SK-MEL-5 (cell line): ENCODE results near the gene FAM200A. TPM values are rescaled to one million over a fixed set of nuclear protein-coding genes. Genes with fewer than 3 reads are reported as not detected.
A peak's percentile ranks its signal among the peaks of the same experiment; 100 is the strongest.
"Not testable (repeated sequence)": the region's sequence is repeated elsewhere in the genome, so short reads cannot be mapped to it uniquely, and the experiment has no call there.

Source experiments
- DNase-seq: peaks from one replicate; pipeline ENCODE4 v3.0.0-alpha.2; 2016; ENCODE audit warnings: low read depth, low spot score
- in situ Hi-C: cut with HindIII; loops from 2 replicates; pipeline ENCODE4 v1.10.0; 2016; ENCODE audit warnings: low sequenced_read_pairs, high pct_unique_total_duplicates, low pct_unique_long_range_greater_than_20kb
- total RNA-seq: library from RNA; depleted of rRNA; stranded (reverse); fragments of >200 nt; shearing (Covaris generic); gene quantifications from 2 replicates; pipeline ENCODE4 v1.2.3, GENCODE V29; 2014

The FAM200A gene
- total RNA-seq, 1 experiment from 2014 or later: 19.5 TPM

- in situ Hi-C loops: no loop called here
Measured at GRCh38 chr7:99562114-99562784, 10.3 kb upstream of the FAM200A start.

DNA sequence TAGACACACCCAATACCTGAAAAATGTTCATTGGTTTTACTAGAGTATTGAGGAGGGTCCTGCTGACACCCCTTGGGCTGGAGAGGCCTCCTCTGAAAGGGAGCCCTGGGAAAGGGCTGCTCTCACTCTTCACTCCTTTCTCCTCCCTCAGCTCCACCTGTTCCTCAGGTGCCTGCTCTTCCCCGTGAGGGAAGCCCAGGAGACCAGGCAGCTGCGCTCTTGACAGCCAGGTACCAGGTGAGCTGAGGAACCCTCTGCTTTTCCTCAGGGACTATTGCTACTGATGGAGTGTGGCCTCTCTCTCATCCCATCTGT lies 9.8 kb upstream of the FAM200A start:
- in situ Hi-C loops: no loop called here
- DNase-seq: no peak

More at GRCh38 chr7:99562114-99562784, 10.3 kb upstream of the FAM200A start:
- no peak for DNase-seq

DNA sequence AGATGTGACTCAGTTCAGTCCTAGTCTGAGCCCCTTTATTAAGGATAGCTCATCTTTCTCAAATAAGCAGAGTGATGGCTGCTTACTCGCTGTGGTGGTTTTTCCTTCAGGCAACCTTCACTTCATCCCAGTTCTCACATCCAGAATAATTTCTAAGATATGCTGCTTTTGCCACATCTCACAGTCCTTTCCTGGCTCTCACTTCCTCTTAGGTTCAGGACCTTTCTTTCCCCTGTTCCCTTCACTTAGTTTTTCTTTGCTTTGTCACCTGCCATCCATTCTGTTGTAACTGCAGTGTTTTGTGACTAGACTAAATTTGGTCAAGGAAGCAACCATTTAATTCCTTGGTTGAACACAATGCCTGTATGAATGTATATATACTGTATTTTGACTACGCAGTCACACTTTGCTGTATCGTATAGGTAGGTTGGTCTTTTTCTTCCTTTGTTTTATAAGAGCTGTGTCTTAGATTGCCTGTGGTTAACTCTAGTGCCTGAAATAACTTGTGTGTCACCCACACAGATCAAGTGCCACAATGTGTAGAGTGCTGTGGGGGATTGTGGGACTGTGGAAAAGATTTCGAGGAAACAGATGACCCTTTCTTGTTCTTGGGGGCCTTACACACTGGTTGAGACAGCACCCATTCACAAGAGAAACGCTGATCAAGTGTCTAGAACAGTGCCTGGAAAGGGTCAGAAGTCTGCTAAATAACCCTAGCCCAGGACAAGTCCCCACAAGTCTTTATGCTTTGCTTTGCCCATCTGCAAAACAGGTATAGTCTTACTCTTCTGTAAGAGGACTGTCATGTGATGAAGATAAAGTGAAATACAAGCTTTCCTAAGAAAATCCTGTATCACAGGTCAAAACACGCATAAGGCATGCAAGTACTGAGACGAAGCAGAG lies 9.2 kb upstream of the FAM200A start:
- DNase-seq: no peak
- in situ Hi-C loops: no loop called here

- no peak for DNase-seq
- in situ Hi-C loops: no loop called here
Measured at GRCh38 chr7:99559175-99559915, 7.4 kb upstream of the FAM200A start.

GRCh38 chr7:99558306-99559174 lies 6.6 kb upstream of the FAM200A start, which contains the start of gene ZNF655:
ZNF655 (plus strand) TSS chr7:99558642; CDS start chr7:99560560, 1,918 bp downstream.
- DNase-seq: peak; percentile 96
- in situ Hi-C loops: no loop called here

DNA sequence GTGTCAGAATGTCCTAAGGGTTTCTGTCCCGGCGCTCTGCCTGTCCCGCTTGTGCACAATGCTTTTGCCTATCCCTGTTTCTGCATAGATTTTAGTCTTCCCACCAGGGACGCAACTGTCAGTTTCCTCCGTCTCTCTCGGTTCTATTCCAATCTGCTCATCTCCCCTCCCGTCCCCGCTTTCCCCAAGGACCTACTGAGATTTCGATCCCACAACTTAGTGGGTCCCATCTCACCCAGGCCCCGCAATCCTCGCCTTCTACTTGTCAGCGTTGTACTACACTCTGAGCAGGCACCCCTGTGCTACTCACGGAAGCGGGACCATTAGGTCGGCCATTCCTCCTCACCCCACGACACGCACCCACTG lies 6.0 kb upstream of the FAM200A start:
- in situ Hi-C loops: no loop called here
- DNase-seq: no peak

GRCh38 chr7:99557196-99557607 lies 5.3 kb upstream of the FAM200A start:
- in situ Hi-C loops: no loop called here
- no peak for DNase-seq

- in situ Hi-C loops: no loop called here
- DNase-seq: no peak
Measured at GRCh38 chr7:99554939-99555338, 3.0 kb upstream of the FAM200A start.

- in situ Hi-C loops: no loop called here
- no peak for DNase-seq
Measured at GRCh38 chr7:99553039-99553438, 1.1 kb upstream of the FAM200A start.

- no peak for DNase-seq
- in situ Hi-C loops: no loop called here
Measured at GRCh38 chr7:99551334-99551733, 580 bp downstream of the FAM200A start.

- in situ Hi-C loops, DNase-seq: not testable (repeated sequence)
Measured at GRCh38 chr7:99549545-99549944, 2.4 kb downstream of the FAM200A start.

DNA sequence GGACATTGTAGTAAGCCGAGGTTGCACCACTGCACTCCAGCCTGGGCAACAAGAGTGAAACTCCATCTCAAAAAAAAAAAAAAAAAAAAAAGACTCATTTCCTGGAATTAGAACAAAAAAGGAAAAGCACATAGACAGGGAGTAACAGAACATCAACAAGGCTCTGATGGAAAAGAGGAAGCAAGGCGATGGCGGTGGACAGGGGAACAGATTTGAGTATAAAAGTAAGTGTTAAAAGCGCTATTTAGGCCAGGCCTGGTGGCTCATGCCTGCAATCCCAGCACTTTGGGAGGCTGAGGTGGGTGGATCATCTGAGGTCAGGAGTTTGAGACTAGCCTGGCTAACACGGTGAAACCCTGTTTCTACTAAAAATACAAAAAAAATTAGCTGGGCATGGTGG lies 6.6 kb downstream of the FAM200A start:
- DNase-seq, in situ Hi-C loops: not testable (repeated sequence)

DNA sequence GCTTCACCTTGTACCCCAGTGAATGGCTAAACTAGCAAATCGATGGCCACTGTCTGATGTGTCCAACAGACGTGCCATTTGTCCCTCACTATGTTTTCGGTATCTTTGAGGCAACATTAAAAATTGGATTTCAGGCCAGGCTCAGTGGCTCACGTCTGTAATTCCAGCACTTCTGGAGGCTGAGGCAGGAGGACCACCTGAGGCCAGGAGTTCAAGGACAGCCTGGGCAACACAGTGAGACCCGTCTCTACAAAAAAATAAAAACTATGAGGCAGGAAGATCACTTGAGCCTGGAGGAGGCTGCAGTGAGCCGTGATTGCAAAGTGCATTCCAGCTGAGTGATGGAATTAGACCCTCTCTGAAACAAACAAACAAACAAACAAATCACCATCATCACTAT lies 8.0 kb downstream of the FAM200A start:
- in situ Hi-C loops: no loop called here

GRCh38 chr7:99543081-99543671 lies 8.7 kb downstream of the FAM200A start:
- in situ Hi-C loops: no loop called here
- no peak for DNase-seq

More for the DNA sequence above, 8.0 kb downstream of the FAM200A start:
- no peak for DNase-seq

- in situ Hi-C loops: no loop called here
- DNase-seq: no peak
Measured at GRCh38 chr7:99541212-99541611, 10.7 kb downstream of the FAM200A start.

DNA sequence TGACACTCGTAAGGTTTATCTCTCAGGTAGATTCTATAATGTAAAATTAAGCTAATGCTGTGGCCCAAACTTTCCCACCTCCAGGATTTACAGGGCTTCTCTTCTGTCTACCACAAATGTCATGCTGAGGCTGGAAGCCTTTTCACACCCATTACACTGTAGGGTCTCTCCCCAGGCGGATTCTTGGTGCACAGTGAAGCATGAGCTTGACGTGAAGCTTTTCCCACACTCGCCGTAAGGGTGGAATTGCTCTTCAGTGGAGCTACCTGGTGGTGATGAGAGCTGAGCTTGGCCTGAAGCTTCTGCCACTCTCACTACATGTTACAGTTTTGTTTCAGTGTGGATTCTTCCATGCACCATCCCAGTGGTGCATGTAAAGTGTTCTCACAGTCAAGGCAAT lies 11.4 kb downstream of the FAM200A start:
- no peak for DNase-seq
- in situ Hi-C loops: no loop called here

- DNase-seq: no peak
- in situ Hi-C loops: no loop called here
Measured at GRCh38 chr7:99539213-99539811, 12.6 kb downstream of the FAM200A start.
